HG03045 (cell line): ENCODE data around the gene L1TD1.
"Not testable (repeated sequence)": the region's sequence is repeated elsewhere in the genome, so short reads cannot be mapped to it uniquely, and the experiment has no call there.

Experiments
- ATAC-seq: cut with Tn5 transposase; IDR thresholded peaks from one replicate; pipeline ENCODE4 v1.9.1; 2021; ENCODE audit warnings: mild to moderate bottlenecking, moderate library complexity; ENCODE audit not compliant: unreplicated experiment

The L1TD1 gene

GRCh38 chr1:62232871-62233278 lies 38.2 kb downstream of the L1TD1 start:
- no peak for ATAC-seq

GRCh38 chr1:62233926-62234450 lies 39.3 kb downstream of the L1TD1 start:
- ATAC-seq, result no peak

GRCh38 chr1:62234688-62235087 lies 40.0 kb downstream of the L1TD1 start:
- ATAC-seq, result no peak

- ATAC-seq, result no peak
Observed at GRCh38 chr1:62235576-62235975, 40.9 kb downstream of the L1TD1 start.

- ATAC-seq, result no peak
Observed at GRCh38 chr1:62237361-62237760, 42.7 kb downstream of the L1TD1 start.

GRCh38 chr1:62237950-62238374 lies 43.3 kb downstream of the L1TD1 start:
- ATAC-seq, result no peak

GRCh38 chr1:62238507-62238906 lies 43.9 kb downstream of the L1TD1 start:
- no peak for ATAC-seq

GRCh38 chr1:62239652-62240403 lies 45.2 kb downstream of the L1TD1 start:
- not testable (repeated sequence) for ATAC-seq

- ATAC-seq, result no peak
Observed at GRCh38 chr1:62240651-62241370, 46.2 kb downstream of the L1TD1 start.

GRCh38 chr1:62241371-62242131 lies 46.9 kb downstream of the L1TD1 start:
- no peak for ATAC-seq

GRCh38 chr1:62244380-62244779 lies 49.7 kb downstream of the L1TD1 start:
- not testable (repeated sequence) for ATAC-seq

- no peak for ATAC-seq
Observed at GRCh38 chr1:62245201-62245600, 50.6 kb downstream of the L1TD1 start.

- ATAC-seq, result no peak
Observed at GRCh38 chr1:62247391-62248168, 52.9 kb downstream of the L1TD1 start.

- ATAC-seq, result no peak
Observed at GRCh38 chr1:62250126-62250726, 55.6 kb downstream of the L1TD1 start.

GRCh38 chr1:62259551-62259950 lies 64.9 kb downstream of the L1TD1 start:
- ATAC-seq, result no peak

GRCh38 chr1:62260688-62261087 lies 66.0 kb downstream of the L1TD1 start:
- ATAC-seq, result no peak
